H1 (cell line): ENCODE results near the gene CEACAM16. TPM values are rescaled to one million over a fixed set of nuclear protein-coding genes. Genes with fewer than 3 reads are reported as not detected.
A peak's percentile ranks its signal among the peaks of the same experiment; 100 is the strongest.

Experiments
- BCL11A ChIP-seq, 2 experiments: IDR thresholded peaks; one replicate each; pipeline ENCODE4 v1.6.1; 2011; ENCODE audit warnings: low read depth in 2 of 2, low read length in 2 of 2, mild to moderate bottlenecking in 2 of 2
- CEBPB ChIP-seq: IDR thresholded peaks from 2 replicates; pipeline ENCODE4 v1.6.1; 2012; ENCODE audit warnings: low read depth, low read length
- CHD2 ChIP-seq: IDR thresholded peaks from 2 replicates; pipeline ENCODE4 v1.6.1; 2012; ENCODE audit warnings: low read length, improper control_type of control experiment
- CREB1 ChIP-seq: IDR thresholded peaks from 2 replicates; pipeline ENCODE4 v1.6.1; 2012; ENCODE audit warnings: inconsistent platforms
- E2F6 ChIP-seq: IDR thresholded peaks from 2 replicates; pipeline ENCODE4 v1.6.1; 2012; ENCODE audit warnings: inconsistent platforms
- EGR1 ChIP-seq: IDR thresholded peaks from 2 replicates; pipeline ENCODE4 v1.6.1; 2011; ENCODE audit warnings: low read depth, low read length, borderline replicate concordance
- GABPA ChIP-seq: IDR thresholded peaks from 2 replicates; pipeline ENCODE4 v1.6.1; 2011; ENCODE audit warnings: mild to moderate bottlenecking, low read length, moderate library complexity, borderline replicate concordance; ENCODE audit not compliant: insufficient read depth
- HDAC6 ChIP-seq: IDR thresholded peaks from one replicate; pipeline ENCODE4 v1.7.1; 2012; ENCODE audit warnings: low read depth, mild to moderate bottlenecking, inconsistent platforms, low read length, moderate library complexity
- JUN ChIP-seq: IDR thresholded peaks from 2 replicates; pipeline ENCODE4 v1.6.1; 2011; ENCODE audit warnings: low read depth, mild to moderate bottlenecking, improper control_type of control experiment, low read length
- KDM4A ChIP-seq: IDR thresholded peaks from one replicate; pipeline ENCODE4 v1.7.1; 2012; ENCODE audit warnings: low read depth, mild to moderate bottlenecking, moderate library complexity, low read length, inconsistent platforms; ENCODE audit not compliant: severe bottlenecking
- NANOG ChIP-seq: IDR thresholded peaks from 2 replicates; pipeline ENCODE4 v1.6.1; 2011; ENCODE audit warnings: low read length, low read depth, mild to moderate bottlenecking, inconsistent platforms; ENCODE audit not compliant: insufficient read depth, poor library complexity, severe bottlenecking
- PHF8 ChIP-seq: fragments of 200-600 bp; sonication (generic); conservative IDR thresholded peaks from 2 replicates; pipeline ENCODE4 v1.7.1; 2012; ENCODE audit warnings: low read depth, mild to moderate bottlenecking, inconsistent platforms, low read length, moderate library complexity
- POLR2A ChIP-seq, 2 experiments: IDR thresholded peaks; 1 replicate in 1 of 2; 2 replicates in 1 of 2; pipeline ENCODE4 v1.6.1; 2011; ENCODE audit warnings: low read depth in 2 of 2, low read length in 2 of 2, mild to moderate bottlenecking in 2 of 2; ENCODE audit errors: control extremely low read depth in 1 of 2
- POU5F1 ChIP-seq: IDR thresholded peaks from 2 replicates; pipeline ENCODE4 v1.6.1; 2011; ENCODE audit warnings: low read depth, mild to moderate bottlenecking, low read length, moderate library complexity
- RBBP5 ChIP-seq: IDR thresholded peaks from 2 replicates; pipeline ENCODE4 v1.7.1; 2012; ENCODE audit warnings: low read depth, mild to moderate bottlenecking, inconsistent platforms, low read length, moderate library complexity, borderline replicate concordance
- RNF2 ChIP-seq: fragments of 200-900, 300-1000 bp; sonication (generic); IDR thresholded peaks from 2 replicates; pipeline ENCODE4 v1.7.1; 2016; ENCODE audit warnings: borderline replicate concordance, low read depth, mild to moderate bottlenecking, antibody characterized with exemption, low read length; ENCODE audit not compliant: poor library complexity, severe bottlenecking; ENCODE audit errors: missing control alignments
- SAP30 ChIP-seq: fragments of 300-600 bp; sonication (generic); IDR thresholded peaks from 2 replicates; pipeline ENCODE4 v1.7.1; 2012; ENCODE audit warnings: low read length, moderate library complexity, mild to moderate bottlenecking, inconsistent platforms; ENCODE audit not compliant: insufficient read depth, insufficient replicate concordance
- SIX5 ChIP-seq: IDR thresholded peaks from 2 replicates; pipeline ENCODE4 v1.6.1; 2011; ENCODE audit warnings: mild to moderate bottlenecking, low read depth, low read length
- SP1 ChIP-seq: IDR thresholded peaks from 2 replicates; pipeline ENCODE4 v1.6.1; 2011; ENCODE audit warnings: low read depth, low read length
- SRF ChIP-seq: IDR thresholded peaks from 2 replicates; pipeline ENCODE4 v1.6.1; 2011; ENCODE audit warnings: mild to moderate bottlenecking, low read depth, low read length, moderate library complexity
- TAF1 ChIP-seq: IDR thresholded peaks from 2 replicates; pipeline ENCODE4 v1.6.1; 2011; ENCODE audit warnings: mild to moderate bottlenecking, low read depth, low read length
- TBP ChIP-seq: IDR thresholded peaks from 2 replicates; pipeline ENCODE4 v1.6.1; 2011; ENCODE audit warnings: low read depth, low read length, improper control_type of control experiment
- TCF12 ChIP-seq: IDR thresholded peaks from 2 replicates; pipeline ENCODE4 v1.6.1; 2011; ENCODE audit warnings: low read depth, mild to moderate bottlenecking, low read length
- TEAD4 ChIP-seq: IDR thresholded peaks from 2 replicates; pipeline ENCODE4 v1.6.1; 2012; ENCODE audit warnings: low read depth, low read length, inconsistent platforms, mixed read lengths
- polyA plus RNA-seq, 7 experiments: library from polyadenylated mRNA; depleted of rRNA in 3 of 7; stranded (reverse) in 5 of 7; unstranded in 2 of 7; fragments of >200 nt in 5 of 7; fragments of 200-250 nt in 2 of 7; gene quantifications; 1 replicate in 5 of 7; 2 replicates in 1 of 7; 4 replicates in 1 of 7; pipeline versions ENCODE4 v1.2.1 to v1.2.3, GENCODE V29; 2011 to 2013; ENCODE audit warnings: missing spikeins in 2 of 7, mixed read lengths in 2 of 7
- total RNA-seq: library from RNA; stranded (reverse); fragmentation: NEBNext Ultra II Directional; extraction: Animal tissue kit (Norgen Biotek cat#: 25700); gene quantifications from 2 replicates; pipeline ENCODE4 v1.2.1, GENCODE V29; 2021

The CEACAM16 gene
- total and polyA plus RNA-seq, 2 of the 8 experiments (the other 6 are each of a cell fraction or from before 2014, with no cell fraction given) = not detected

- TF ChIP-seq NANOG = no peak
- TF ChIP-seq TEAD4 = peak; percentile 83
- TF ChIP-seq POLR2A (IDR thresholded peaks at IDR 0.05; ENCODE audit: control extremely low read depth in 1 of 2, low read depth in 2 of 2, low read length in 2 of 2) = peak in 1 of 2 experiments; percentile 72; a peak in 2 of 3 replicates
- TF ChIP-seq SRF = no peak
- no peak for TF ChIP-seq GABPA
- TF ChIP-seq SAP30 = no peak
- no peak for TF ChIP-seq SIX5
- no peak for TF ChIP-seq E2F6
- TF ChIP-seq EGR1 = no peak
- peak; percentile 34; the same call in 1 of the 2 replicates for TF ChIP-seq TBP
- TF ChIP-seq RBBP5 = peak; percentile 65; the same call in 1 of the 2 replicates
- TF ChIP-seq TCF12 = no peak
- TF ChIP-seq TAF1 = 0 out of 2 replicates have a peak, but pooled peaks have one; percentile 39
- no peak for TF ChIP-seq BCL11A (IDR thresholded peaks at IDR 0.05; ENCODE audit: low read depth in 2 of 2, low read length in 2 of 2)
- no peak for TF ChIP-seq KDM4A
- TF ChIP-seq CREB1 = no peak
- TF ChIP-seq HDAC6 = no peak
- TF ChIP-seq JUN = no peak
- TF ChIP-seq CEBPB = no peak
- TF ChIP-seq CHD2 = no peak
- TF ChIP-seq PHF8 = no peak
- peak; percentile 78; the same call in 1 of the 2 replicates for TF ChIP-seq SP1
- TF ChIP-seq RNF2 = no peak
- no peak for TF ChIP-seq POU5F1
These were observed 19.7 kb downstream of the CEACAM16 start (continued) for GRCh38 chr19:44718441-44719261.
